ENCODE measurements around the gene PGM2L1.

- TF ChIP-seq POLR2AphosphoS5 (IDR thresholded peaks at IDR 0.05; ENCODE audit: low read depth, low read length) (no peak), POLR2A (IDR thresholded peaks at IDR 0.05; ENCODE audit: low read depth, low read length) (no peak), TAF1 (IDR thresholded peaks at IDR 0.05; ENCODE audit: borderline replicate concordance, low read depth, low read length) (no peak)
Observed at GRCh38 chr11:74370123-74370522, 28.1 kb downstream of the PGM2L1 start.

All from GM12892 (cell line).